ENCODE data around the gene CD93. TPM values are rescaled to one million over a fixed set of nuclear protein-coding genes. Genes with fewer than 3 reads are reported as not detected.

Gene CD93
- total and polyA plus RNA-seq, 3 donors from 2014 or later = 9.4 to 14.8 (median 14.2) TPM

DNA sequence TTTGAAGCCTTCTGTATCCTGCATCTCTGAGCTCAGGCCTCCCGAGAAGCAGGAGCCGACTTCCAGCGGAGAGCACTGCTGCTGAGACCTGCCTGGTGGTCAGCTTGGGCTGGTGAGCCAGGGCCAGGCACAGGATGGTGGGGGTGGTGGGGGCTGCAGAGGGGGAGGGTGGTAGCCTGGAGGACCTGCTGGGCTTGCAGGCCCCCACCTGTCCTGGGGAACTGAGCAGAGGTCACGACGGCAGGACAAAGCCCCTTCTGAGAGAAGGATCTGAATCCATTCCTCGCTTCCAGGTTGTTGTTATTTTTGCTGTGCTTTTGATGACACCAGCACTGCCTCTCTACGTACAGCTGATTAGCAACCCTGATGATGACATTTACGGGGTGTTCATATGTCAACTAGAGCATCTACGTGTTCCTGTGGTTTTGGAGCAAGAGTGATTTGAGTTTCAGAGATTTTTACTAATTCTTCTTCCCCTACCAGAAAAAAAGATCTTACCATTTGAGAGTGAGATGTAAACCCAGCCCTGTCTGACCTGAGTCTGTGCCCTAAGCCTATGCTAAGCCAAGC, 35.7 kb upstream of the CD93 start:
- intact Hi-C loops (cut with DNase I; ENCODE audit: low total_unique reads) = no loop called here
- no peak for DNase-seq
- no peaks in the 10 kb centered on the region for H3K27me3 ChIP-seq
- no peak for TF ChIP-seq POLR2A (IDR thresholded peaks at IDR 0.05)
- TF ChIP-seq, protein P1, sequence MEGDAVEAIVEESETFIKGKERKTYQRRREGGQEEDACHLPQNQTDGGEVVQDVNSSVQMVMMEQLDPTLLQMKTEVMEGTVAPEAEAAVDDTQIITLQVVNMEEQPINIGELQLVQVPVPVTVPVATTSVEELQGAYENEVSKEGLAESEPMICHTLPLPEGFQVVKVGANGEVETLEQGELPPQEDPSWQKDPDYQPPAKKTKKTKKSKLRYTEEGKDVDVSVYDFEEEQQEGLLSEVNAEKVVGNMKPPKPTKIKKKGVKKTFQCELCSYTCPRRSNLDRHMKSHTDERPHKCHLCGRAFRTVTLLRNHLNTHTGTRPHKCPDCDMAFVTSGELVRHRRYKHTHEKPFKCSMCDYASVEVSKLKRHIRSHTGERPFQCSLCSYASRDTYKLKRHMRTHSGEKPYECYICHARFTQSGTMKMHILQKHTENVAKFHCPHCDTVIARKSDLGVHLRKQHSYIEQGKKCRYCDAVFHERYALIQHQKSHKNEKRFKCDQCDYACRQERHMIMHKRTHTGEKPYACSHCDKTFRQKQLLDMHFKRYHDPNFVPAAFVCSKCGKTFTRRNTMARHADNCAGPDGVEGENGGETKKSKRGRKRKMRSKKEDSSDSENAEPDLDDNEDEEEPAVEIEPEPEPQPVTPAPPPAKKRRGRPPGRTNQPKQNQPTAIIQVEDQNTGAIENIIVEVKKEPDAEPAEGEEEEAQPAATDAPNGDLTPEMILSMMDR (IDR thresholded peaks at IDR 0.05) = no peak
- 92 to 95% methylated on average over 6 to 9 of the region's 9 CpGs for WGBS, 2 donors
- no peaks in the 10 kb centered on the region for H3K36me3 ChIP-seq (ENCODE audit: low read depth, missing control alignments)
- H3K9me3 ChIP-seq = no peaks in the 10 kb centered on the region
- H3K4me1 ChIP-seq = no peaks in the 10 kb centered on the region
- no peak overlapping the region for H3K4me3 ChIP-seq
- no peak overlapping the region for H3K27ac ChIP-seq

GRCh38 chr20:23120936-23121750, 35.0 kb upstream of the CD93 start:
- TF ChIP-seq POLR2A (IDR thresholded peaks at IDR 0.05) = no peak
- TF ChIP-seq, protein P1 (IDR thresholded peaks at IDR 0.05) = no peak
- H3K9me3 ChIP-seq = no peaks in the 10 kb centered on the region
- no peak overlapping the region for H3K27ac ChIP-seq
- H3K4me1 ChIP-seq = no peaks in the 10 kb centered on the region
- intact Hi-C loops (cut with DNase I; ENCODE audit: low total_unique reads) = no loop called here
- H3K36me3 ChIP-seq (ENCODE audit: low read depth, missing control alignments) = no peaks in the 10 kb centered on the region
- no peak overlapping the region for H3K4me3 ChIP-seq
- DNase-seq = no peak
- 80 to 94% methylated on average over 9 to 15 of the region's 15 CpGs for WGBS, 2 donors
- no peaks in the 10 kb centered on the region for H3K27me3 ChIP-seq

GRCh38 chr20:23120261-23120660, 34.1 kb upstream of the CD93 start:
- no peak overlapping the region for H3K27ac ChIP-seq
- TF ChIP-seq, protein P1 (IDR thresholded peaks at IDR 0.05) = no peak
- no peak for TF ChIP-seq POLR2A (IDR thresholded peaks at IDR 0.05)
- WGBS, 2 donors = 92 to 100% methylated on average over 6 to 7 of the region's 7 CpGs
- no peak for DNase-seq
- H3K4me1 ChIP-seq = no peaks in the 10 kb centered on the region
- no peak overlapping the region for H3K4me3 ChIP-seq
- intact Hi-C loops (cut with DNase I; ENCODE audit: low total_unique reads) = no loop called here
- H3K27me3 ChIP-seq = no peaks in the 10 kb centered on the region
- no peaks in the 10 kb centered on the region for H3K36me3 ChIP-seq (ENCODE audit: low read depth, missing control alignments)
- H3K9me3 ChIP-seq = no peaks in the 10 kb centered on the region

GRCh38 chr20:23119456-23120216, 33.5 kb upstream of the CD93 start:
- H3K4me3 ChIP-seq = no peak overlapping the region
- no peak for DNase-seq
- intact Hi-C loops (cut with DNase I; ENCODE audit: low total_unique reads) = no loop called here
- no peaks in the 10 kb centered on the region for H3K9me3 ChIP-seq
- H3K36me3 ChIP-seq (ENCODE audit: low read depth, missing control alignments) = no peaks in the 10 kb centered on the region
- H3K27me3 ChIP-seq = no peaks in the 10 kb centered on the region
- no peak overlapping the region for H3K27ac ChIP-seq
- TF ChIP-seq, protein P1 (IDR thresholded peaks at IDR 0.05) = no peak
- no peak for TF ChIP-seq POLR2A (IDR thresholded peaks at IDR 0.05)
- WGBS, 2 donors = 75 to 83% methylated on average over 15 of the region's 15 CpGs
- no peaks in the 10 kb centered on the region for H3K4me1 ChIP-seq

All from testis (tissue), 3 donors.